Prostate gland (tissue), 2 donors: ENCODE results near the gene WDR45.

Experiments
- CTCF ChIP-seq, 4 experiments: fragments of 200-600 bp in 2 of 4; fragments of 450-650 bp in 2 of 4; sonication (generic) in 2 of 4; IDR thresholded peaks; 1 replicate in 3 of 4; 2 replicates in 1 of 4; pipeline ENCODE4 v1.5.1; 2016 to 2019; ENCODE audit warnings: antibody characterized with exemption in 4 of 4, mild to moderate bottlenecking in 2 of 4, moderate library complexity in 2 of 4
- POLR2A ChIP-seq: fragments of 450-650 bp; IDR thresholded peaks from one replicate; pipeline ENCODE4 v1.6.1; 2016; ENCODE audit warnings: antibody characterized with exemption, mild to moderate bottlenecking
- POLR2AphosphoS5 ChIP-seq: sonication (generic); formaldehyde crosslinking; IDR thresholded peaks from one replicate; pipeline ENCODE4 v1.6.1; 2017; ENCODE audit warnings: antibody characterized with exemption

GRCh38 chrX:49054073-49054762 lies 25.5 kb downstream of the WDR45 start:
- TF ChIP-seq POLR2A (no peak), CTCF (IDR thresholded peaks at IDR 0.05) (no peak), POLR2AphosphoS5 (no peak)
